KG1 (cell line): ENCODE measurements around the gene DHX16.

Experiments
- DNase-seq: peaks from one replicate; lab custom pipeline; 2025; lab: John Stamatoyannopoulos, UW

Gene DHX16

DNA sequence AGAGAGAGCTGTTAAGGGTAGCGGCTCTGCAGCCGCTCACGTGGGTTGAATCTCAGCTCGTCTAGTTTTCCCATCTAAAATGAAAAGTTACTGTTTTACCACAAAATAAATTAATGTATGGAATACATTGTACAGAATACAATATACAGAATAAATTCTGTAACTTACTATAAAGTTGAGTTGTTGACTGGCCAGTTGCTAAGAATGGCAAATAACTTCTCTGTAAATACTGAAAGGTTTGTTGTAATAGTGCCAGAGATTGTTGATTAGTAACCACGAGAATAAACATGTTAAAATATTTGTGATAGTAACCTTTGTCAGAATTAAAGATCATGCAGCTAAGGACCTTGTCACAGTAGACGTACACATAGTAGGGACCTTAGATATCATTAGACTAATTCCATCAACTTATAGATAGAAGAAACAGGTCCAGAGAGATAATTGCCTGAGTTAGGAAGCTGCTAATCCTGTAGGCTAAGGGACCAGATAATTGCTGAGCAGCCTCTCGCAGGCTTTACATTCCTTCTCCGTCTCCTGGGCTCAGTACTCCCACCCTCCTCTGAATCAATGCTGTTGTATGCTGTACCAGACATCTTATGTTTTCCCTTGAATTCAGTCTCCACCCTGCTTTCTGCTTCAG, 18.5 kb upstream of the DHX16 start:
- no peak for DNase-seq

DNA sequence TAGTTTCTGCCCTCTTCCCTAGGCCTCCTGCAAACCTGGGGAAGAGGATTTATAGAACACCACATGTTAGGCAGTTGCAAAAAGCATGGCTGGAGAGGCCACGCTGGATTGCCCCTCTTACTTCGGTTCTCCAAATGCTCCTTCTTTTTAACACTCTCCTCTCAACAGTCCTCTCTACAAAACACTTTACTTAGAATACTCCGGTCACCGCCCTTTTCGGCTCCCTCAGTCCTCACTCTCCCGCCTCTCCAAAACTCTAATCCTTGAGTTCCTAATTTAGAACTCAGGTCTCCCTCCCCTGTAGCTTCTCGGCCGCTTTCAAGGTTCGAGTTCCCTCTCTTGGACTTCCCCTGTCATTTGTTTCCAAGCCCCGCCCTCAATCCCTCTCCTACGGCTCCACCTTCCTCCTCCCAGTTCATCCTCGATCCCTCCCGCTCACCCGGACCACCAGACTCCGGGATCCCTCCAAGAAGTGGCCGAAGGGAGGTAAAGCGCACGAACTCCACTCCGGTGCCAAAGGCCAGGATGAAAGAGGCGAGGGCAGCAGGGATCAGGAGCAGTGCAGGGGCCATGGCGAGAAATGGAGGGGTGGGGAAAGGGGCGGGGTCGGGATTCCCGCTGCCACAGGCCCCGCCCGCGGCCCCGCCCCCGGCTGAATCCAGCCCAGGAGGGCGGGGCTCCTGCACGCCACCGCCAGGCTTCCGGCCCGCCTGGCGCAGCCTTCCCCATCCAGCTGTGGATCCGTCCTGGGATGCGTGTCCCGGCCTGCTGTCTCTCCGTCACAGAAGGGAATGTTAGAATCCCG, 17.8 kb upstream of the DHX16 start, which contains the start of gene NRM:
Gene NRM, minus strand, starts transcription at position 582 of the 805 bp plus-strand sequence. Its CDS starts 10 bp downstream, at position 572.
- DNase-seq = peak; percentile 68

DNA sequence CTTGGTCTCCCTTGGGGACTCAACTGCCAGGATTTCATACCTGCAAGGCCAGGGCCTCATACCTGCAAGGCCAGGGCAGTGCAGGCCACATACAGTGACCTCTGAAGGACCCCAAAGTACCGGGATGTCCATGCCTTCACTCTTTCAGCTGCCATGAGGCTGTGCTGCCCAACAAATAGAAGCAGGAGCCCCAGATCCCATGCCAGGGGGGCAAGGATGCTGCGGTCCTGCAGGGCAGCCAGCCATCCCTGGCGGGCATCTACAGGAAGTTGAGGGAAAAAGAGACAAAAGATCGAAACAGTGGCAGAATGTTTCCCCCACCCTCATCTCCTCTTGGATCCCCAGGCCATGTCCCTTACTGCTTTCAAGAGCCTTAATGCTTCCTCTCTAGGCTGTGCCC, 17.2 kb upstream of the DHX16 start:
- DNase-seq = no peak

DNA sequence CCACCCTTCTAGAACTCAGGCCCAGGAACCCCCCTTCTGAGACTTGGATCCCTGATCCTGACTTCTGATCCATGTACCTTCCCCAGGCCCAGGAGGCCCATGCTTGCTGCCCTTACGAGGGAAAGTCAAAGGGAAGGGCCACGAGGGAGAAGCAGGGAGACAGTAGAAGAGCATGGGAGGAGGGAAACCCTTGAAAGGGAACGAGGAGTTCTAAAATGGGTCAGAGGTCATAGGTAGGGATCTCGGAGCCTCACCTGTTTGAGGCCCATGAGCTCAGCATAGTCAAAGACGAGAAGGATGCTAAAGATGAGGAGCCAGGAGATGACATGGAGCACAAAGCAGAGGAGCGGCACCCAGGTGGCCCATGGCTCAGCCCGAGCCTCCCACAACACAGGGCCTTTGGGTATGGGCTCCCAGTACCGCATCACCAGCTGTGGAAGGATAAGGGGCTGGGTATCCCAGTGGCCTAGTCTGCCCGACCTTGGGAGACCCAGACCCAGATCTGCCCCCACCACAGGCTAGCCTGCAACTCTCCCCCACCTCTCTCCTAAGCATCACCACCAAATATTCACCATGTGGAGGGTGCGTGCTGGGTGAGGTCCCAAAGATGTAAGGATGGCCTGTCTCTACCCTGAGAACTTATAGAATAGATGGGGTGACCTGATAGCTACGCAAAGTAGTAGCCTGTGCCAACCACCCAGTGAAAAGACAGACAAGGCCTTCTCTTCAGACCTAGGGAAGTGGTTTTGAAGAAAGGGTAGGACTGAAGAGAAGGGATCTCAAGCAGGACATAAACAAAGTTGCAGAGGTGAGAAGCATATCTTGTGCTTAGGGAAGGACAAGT, 16.4 kb upstream of the DHX16 start:
- no peak for DNase-seq

DNA sequence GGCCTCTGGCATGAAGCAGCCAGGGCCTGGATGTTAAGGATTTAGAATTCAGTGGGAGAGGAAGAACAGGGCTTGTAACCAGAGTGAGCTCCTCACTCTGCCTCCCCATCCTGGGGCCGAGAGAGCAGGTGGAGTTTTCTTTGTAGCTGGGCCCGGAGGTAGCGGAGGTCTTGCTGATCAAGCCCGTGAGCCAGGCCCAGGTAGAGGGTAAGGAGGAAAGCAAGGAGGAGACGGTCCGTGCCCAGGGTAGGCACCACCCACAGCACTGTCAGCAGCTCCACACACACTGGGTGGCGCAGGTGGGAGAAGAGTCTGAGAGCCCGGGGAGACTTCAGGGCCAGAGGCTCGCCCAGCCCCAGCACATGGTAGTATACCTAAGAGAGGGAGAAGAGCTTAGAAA, 15.8 kb upstream of the DHX16 start:
- DNase-seq = no peak

DNA sequence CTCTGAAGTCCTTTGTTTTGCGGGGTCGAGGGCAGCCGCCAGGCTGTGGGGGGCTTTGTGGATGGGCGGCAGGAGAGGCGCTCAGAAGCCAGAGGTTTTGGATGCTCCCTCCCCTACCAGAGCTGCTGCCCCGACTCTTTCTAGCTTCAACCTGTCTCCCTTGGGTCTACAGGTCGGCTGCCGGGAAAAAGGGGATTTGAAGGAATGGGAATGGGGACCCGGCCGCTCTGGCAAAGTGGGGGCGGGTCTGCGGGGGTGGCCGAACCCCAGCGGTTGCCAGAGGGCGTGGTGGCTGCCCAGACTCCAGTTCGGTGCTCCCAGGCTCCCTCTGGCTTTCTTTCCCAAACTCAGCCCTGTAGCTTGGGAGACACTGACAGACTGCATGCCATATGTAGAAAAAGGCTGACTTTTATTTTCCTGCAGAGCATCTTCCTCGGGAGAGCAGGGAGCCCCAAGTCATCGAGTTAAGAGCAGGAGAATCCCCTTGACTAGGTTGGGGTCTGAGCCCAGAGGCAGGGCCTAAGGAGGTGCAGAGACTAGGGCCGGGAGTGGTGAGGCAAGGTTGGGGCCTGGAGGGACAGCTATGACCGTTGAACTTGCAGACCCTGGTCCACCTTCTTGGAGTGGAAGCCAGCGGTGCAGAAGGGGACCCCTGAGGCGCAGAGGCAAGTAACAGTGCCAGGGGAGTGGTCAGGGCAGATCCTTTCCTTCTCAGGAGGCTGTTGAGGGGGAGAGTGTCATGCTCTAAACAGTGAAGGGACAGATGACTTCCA, 15.0 kb upstream of the DHX16 start:
- no peak for DNase-seq

DNA sequence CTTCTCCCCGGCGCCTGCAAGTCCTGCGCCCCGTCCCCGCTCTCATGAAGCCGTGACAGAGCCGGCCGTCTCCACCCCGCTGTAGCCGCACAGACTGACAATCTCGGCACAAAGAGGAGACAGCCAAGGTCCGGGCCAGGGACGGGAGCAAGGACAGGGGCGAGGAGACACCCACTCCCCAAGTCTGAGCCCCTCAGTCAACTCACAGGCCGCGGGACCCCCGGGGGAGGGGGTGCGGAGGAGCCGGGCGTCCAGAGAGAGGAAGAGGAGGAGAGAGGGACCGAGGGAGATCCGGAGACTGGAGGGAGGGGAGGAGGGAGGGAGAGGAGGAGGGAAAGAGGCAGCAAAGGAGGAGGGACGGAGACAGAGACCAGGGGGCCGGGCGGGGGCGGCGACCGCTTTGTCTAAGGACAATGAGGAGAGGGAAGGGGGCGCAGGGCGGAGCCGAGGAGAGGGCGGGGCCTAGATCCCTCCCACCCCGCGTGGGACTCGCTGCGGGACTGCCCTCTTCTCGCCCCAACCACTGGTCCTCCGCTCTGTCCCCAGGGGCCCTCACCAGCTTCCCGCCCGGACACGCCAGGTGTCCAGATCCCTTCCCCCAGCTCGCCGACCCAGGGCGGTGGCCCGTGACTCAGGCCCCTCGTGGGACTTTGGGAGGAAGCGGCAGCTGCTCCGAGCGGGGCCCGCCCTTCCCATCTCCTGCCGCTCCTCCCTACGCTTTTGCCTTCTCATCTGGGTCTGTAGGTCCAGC, 14.3 kb upstream of the DHX16 start:
- DNase-seq = peak; percentile 82

DNA sequence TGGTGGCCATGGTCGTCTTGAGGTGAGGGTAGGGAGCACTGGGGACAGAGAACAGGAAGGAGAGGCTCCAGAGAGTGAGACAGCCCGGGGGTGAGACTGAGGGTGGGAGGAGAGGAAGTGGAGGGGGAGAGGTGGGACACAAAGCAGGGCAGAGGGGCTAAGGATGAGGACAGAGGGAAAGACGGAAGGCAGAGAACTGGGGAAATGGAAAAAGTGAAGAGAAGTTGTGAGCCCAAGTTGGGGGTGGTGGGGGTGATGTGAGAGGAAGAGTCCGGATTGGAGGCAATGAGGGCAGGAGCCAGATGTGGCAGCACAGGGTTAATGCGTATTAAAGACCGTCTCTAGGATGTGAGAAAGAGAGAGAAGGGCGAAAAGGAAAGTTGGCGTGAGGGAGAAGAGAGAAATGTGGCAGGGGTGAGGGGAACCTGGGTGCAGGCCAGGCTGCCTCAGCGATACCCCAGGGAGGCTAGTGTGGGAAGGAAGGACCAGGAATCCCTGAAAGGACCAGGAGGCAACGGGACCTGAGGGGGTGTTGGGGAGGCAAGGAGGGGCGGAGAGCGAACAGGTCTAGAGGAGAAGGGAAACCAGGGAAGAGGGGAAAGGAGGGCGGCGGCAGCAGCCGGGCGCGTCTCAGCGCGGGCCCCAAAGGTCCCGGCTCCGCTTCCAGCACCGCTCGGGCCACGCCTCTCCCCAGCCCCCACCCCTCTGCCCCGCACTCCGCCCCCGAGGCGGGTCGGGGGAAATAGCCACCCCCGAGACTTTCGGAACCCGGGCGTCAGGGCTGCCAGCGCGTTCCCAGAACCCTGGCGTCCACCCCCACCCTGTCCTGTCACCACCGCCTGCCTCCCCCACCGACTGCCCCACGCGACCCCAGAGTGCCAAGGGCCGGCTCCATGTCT, 13.5 kb upstream of the DHX16 start, which contains the start of gene PPP1R18:
Gene PPP1R18, minus strand, starts transcription at position 637 of the 899 bp plus-strand sequence. Its CDS starts 627 bp downstream, at position 10.
- DNase-seq = no peak

DNA sequence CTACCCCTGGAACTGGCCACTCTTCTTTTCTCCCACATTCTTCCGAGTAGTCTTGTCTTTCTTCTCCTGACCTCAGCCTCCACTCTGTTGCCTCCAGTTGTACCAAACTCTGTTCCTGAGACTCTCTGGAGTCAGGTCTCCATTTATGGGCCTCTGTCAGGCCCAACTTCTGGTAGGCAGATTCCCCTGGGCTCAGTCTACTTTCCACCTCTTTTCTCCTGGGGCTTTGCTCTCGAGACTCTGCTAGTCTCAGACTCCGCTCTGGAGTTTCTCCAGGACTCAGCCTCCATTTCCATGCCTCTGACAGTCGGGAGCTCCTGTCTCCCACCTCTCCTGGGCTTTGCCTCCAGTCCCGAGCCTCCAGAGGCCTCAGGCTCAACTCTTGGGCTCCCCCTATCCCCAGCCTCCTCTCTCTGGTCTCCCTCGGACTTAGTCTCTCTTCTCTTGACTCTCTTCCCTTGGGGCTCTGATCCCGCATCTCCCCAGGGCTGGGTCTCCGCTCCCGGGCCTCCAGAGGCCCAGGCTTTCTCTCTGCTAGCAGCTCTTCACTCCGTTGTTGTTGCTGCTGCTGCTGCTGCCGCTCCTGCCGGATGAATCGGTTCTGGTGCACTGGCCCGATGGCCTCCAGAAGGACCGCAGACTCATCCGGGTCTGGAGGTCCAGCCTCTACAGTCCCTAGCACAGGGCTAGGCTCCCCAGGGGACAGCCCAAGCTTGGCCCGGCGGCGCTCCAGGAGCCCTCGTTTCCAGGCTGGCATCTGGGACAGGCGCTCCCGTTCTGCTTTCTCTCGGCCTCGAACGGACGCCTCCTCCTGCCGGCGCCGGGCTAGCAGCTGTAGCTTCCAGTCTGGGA, 12.6 kb upstream of the DHX16 start:
- peak; percentile 22 for DNase-seq

DNA sequence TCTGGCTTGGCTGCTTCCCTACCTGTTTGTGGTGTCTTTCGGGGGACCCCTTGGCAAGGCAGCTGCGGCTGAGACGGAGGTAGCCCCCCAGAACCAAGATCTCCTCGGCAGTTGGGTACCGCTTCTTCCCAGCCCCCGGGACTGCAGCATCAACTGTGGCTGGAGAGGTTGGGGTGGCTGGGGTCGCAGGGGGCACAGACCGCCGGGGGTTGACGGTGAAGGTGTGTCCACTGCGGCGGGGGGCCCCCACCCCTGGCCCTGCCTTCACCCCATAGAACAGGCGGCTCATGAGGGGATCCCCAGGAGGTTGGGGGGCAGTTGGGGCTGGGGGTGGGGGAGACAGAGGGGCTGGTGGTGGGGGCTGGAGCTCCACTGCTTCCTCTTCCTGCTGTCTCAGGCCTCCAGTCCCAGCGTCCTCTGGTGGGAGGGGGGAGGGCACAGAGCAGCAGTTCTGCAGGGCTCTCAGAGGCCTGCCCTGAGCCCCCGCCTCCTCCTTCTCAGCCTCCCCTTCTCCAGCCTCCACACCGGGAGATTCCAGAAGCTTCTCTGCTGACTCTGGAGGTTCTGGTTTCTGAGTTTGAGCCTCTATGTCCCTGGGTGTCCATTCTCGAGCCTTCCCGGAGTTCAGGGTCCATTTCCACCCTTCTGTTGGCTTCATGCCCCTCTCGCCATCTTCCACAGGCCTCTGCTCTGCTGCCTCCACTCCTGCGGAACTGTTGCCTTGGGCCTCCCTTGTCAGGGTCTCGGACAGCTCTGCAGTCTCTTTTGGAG, 11.8 kb upstream of the DHX16 start:
- DNase-seq = peak; percentile 36

DNA sequence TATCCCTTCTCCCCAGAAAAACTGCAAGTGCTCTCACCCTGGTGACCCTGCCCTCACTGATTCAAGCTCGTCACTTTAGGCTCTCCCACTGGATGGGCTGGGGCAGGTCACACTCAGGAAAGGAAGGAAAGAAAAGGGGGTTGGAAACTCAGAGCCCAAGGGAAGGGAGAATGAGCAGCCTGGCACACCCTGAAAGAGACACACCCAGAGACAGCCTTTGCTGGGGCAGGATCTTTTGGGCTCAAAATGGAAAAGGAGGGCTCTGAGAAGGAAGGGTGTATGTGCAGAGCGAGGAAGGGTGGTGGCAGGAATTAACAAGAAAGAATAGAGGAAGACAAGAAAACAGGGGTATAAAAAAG, 11.2 kb upstream of the DHX16 start:
- DNase-seq = no peak

DNA sequence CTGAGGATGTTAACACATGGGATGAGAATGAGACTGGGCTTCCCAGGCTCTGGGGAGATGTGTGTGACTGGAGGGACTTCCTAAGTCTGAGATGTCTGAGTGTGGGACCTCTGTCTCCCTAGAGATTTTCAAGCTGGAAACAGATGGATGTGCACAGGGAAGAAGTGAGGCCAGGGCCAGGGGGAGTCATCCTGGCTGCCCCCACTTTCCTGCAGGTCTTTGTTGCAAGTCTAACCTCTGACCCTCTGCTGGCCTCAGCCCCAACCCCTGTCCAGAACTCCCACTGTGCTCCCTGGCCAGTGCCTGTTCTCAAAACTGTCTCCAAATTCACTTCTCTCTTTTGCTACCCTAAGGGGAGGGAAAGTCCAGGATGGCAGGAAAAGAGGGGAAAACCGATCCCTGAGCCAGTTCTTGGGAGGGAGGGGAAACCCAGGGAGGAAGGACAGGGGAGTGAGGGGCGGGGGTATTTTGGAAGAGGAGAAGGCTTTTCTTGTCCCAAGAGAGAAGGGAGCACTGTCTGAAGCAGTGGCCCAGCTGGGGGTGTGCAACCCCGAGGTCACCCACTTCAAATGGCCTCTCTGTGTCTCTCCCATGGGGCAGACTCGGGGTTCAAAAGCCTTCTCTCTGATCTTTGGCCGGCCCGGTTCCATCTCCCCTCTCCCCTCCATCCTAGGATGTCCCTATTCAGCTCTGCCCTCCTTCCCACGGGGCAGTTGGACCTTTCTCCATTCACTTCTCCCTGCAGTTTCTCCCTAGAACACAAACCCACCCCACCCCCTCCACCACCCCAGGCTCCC, 10.6 kb upstream of the DHX16 start:
- no peak for DNase-seq

DNA sequence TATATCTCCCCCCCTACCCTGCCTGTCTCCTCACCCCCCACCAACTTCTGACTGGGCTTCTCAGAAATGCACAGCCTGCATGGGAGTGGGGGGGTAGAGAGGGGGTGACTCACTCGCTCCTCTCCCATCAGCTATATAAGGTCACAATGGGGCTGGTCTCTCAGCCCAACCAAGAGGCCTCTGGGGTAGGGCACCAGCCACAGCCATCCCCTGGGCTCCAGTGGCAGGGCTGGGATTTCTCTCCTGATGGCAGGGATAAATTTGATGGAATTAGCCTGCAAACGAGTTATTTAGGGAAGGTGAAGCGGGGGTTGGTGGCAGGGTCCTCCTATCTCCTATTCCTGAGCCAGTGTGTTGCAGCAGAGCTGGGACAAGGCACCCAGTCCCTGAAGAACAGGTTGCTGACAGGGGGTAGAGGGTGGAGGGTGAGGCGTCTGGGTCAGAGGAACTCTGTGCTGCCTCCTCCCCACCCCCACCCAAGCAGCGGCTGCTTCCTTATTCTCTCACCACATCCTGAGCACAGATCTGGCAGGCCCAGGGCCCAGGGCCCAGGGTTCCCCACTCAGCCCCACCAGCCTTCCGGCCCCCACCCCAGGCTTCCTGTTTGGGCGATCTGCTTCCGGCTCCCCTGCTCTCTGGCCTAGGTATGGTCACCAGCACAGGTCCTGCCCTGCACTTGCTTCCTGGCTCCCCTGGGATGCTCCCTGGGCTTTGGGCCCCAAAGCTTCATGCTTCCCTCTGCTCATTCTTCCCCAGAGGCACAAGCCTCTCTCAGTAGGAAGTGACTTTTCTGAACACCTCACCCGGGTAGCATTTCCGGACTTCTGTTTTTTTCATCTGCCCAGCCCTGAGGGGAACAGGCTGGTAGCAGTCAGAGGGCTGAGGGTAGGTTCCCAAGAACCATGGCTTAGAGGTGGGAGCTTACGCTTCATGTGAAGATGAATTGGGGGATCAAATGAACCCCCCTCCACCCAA, 9.6 kb upstream of the DHX16 start:
- DNase-seq = peak; percentile 92

DNA sequence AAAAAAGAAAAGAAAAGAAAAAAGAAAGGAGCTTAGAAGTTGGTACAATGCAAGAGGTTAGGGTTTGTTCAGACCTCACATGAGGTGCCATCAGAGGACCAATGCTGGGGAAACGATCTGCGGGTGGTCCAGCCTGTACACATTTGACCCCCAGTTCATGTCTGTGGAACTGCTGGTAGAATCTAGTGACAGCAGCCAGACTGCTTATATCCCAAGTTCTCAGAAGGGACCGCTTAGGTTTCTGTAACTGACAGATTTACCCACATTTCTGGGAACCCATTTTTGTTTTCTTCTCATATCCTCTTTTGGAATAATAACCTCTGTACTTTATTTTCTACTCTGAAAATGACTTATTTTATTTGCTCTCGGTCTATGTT, 8.9 kb upstream of the DHX16 start:
- DNase-seq = no peak

DNA sequence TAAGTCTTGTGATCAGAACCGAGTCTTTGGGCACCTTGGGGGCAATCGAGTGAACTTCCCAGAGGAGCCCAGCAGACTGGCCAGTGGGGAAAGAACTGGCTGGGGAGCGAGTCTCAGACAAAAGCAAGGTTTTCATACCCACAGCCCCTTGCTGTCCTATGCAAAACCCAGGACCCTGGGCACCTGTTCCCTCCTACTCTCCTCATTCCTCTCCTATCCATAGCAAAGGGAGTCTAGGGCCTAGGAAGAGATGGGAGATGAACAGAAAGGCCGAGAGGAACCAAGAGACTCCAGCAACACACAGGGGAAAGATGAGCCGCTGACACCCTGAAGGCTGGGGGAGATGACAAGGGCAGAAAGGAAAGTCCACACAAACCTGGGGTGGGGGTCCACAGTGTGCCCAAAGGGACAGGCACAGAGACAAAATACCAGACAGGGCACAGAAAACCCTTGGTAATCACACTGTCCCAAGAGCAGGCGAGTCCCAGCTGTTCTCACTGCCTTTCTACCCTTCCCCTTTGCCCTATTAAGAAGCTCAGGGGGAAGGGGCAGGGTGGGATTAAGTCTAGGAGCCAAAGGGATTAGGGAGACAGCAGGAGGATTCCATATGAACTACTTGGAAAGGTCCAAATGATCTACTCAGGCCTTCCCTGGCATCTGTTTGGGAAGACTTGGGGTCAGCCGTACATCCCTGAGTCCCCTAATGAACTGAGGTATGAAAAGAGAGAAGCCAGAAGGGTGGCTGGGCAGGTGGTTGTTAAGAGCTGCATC, 7.1 kb upstream of the DHX16 start:
- no peak for DNase-seq
